Gastroesophageal sphincter (tissue), 3 donors: ENCODE data around the gene OTOP3.

ENCODE experiments used
- EP300 ChIP-seq: sonication (generic); formaldehyde crosslinking; IDR thresholded peaks from one replicate; pipeline ENCODE4 v1.6.1; 2017; ENCODE audit warnings: antibody characterized with exemption, mild to moderate bottlenecking
- POLR2A ChIP-seq, 2 donors: fragments of 450-650 bp; IDR thresholded peaks; one replicate each; pipeline ENCODE4 v1.6.1; 2017; ENCODE audit warnings: antibody characterized with exemption in 2 of 2, mild to moderate bottlenecking in 2 of 2, moderate library complexity in 1 of 2
- POLR2AphosphoS5 ChIP-seq: sonication (generic); formaldehyde crosslinking; IDR thresholded peaks from one replicate; pipeline ENCODE4 v1.6.1; 2017; ENCODE audit warnings: antibody characterized with exemption
- TF ChIP-seq, protein P1 (sequence below), 4 experiments: fragments of 200-600 bp in 2 of 4; fragments of 450-650 bp in 2 of 4; sonication (generic) in 1 of 4; IDR thresholded peaks; one replicate each; pipeline ENCODE4 v1.5.1; 2017 to 2019; ENCODE audit warnings: antibody characterized with exemption in 4 of 4, mild to moderate bottlenecking in 2 of 4, moderate library complexity in 2 of 4

GRCh38 chr17:74935585-74936469 is at the start of gene OTOP3:
- TF ChIP-seq POLR2A (IDR thresholded peaks at IDR 0.05) (no peak), POLR2AphosphoS5 (no peak), EP300 (no peak)
- TF ChIP-seq, protein P1, sequence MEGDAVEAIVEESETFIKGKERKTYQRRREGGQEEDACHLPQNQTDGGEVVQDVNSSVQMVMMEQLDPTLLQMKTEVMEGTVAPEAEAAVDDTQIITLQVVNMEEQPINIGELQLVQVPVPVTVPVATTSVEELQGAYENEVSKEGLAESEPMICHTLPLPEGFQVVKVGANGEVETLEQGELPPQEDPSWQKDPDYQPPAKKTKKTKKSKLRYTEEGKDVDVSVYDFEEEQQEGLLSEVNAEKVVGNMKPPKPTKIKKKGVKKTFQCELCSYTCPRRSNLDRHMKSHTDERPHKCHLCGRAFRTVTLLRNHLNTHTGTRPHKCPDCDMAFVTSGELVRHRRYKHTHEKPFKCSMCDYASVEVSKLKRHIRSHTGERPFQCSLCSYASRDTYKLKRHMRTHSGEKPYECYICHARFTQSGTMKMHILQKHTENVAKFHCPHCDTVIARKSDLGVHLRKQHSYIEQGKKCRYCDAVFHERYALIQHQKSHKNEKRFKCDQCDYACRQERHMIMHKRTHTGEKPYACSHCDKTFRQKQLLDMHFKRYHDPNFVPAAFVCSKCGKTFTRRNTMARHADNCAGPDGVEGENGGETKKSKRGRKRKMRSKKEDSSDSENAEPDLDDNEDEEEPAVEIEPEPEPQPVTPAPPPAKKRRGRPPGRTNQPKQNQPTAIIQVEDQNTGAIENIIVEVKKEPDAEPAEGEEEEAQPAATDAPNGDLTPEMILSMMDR (IDR thresholded peaks at IDR 0.05), result no peak
